ENCODE results near the gene GMDS. TPM values are rescaled to one million over a fixed set of nuclear protein-coding genes. Genes with fewer than 3 reads are reported as not detected.

Gene GMDS
- total RNA-seq, 2 donors from 2014 or later: 25.4 to 29.5 TPM

DNA sequence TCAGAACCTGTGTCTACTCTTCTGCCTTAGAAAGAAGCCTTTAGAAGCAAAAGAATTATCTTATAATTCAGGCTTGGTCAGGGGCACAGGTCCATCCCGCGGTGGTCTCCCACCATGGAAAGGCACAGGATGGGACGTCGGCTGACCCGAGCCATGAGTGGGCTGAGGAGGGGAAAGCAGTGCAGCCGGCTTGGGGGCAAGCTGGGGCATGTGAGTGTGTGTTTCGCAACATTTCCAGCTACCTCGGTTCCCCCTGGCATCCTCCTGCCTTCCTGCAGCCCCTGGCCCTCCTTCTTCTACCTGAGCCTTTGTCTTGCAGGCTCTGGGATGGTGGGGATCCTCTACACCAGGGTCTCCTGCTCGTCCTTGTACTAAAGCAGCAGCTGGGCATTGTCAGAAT, 664.8 kb downstream of the GMDS start:
- no peak overlapping the region for H3K27ac ChIP-seq (ENCODE audit: low read depth, low read length)
- peaks cover 6% of the 10 kb centered on the region for H3K4me1 ChIP-seq (ENCODE audit: control insufficient read depth, insufficient read depth, low read length)
- H3K9me3 ChIP-seq (ENCODE audit: control insufficient read depth, low read length): peaks cover 6% of the 10 kb centered on the region
- 84 to 89% methylated on average over 8 to 9 of the region's 9 CpGs for WGBS, 2 experiments (ENCODE audit: insufficient coverage in 1 of 2, insufficient read length in 1 of 2)
- H3K9ac ChIP-seq (ENCODE audit: extremely low read depth, low read length, poor library complexity, severe bottlenecking): no peak overlapping the region
- no peak for TF ChIP-seq CTCF (conservative IDR thresholded peaks at IDR 0.05)
- no peak overlapping the region for H3K27ac Mint-ChIP-seq
- H3K4me3 Mint-ChIP-seq: no peak overlapping the region
- no peaks in the 10 kb centered on the region for H3K36me3 Mint-ChIP-seq (ENCODE audit: low read depth)
- peaks cover 19% of the 10 kb centered on the region for H3K4me1 Mint-ChIP-seq
- peaks cover 29% of the 10 kb centered on the region for H3K27me3 Mint-ChIP-seq (ENCODE audit: insufficient read depth)
- no peak overlapping the region for H3K4me3 ChIP-seq (ENCODE audit: low read length)
- DNase-seq: no peak
- no peaks in the 10 kb centered on the region for H3K9me3 Mint-ChIP-seq
- H3K36me3 ChIP-seq (ENCODE audit: control insufficient read depth, insufficient read depth, low read length): no peaks in the 10 kb centered on the region
- H3K27me3 ChIP-seq (ENCODE audit: control insufficient read depth, insufficient read depth, low read length, poor library complexity, severe bottlenecking): no peaks in the 10 kb centered on the region

- peaks cover 11% of the 10 kb centered on the region for H3K4me1 ChIP-seq (ENCODE audit: control insufficient read depth, insufficient read depth, low read length)
- Mint-ChIP-seq H3K36me3 (ENCODE audit: low read depth) (no peaks in the 10 kb centered on the region), H3K27me3 (ENCODE audit: insufficient read depth) (peaks cover 29% of the 10 kb centered on the region), H3K4me3 (no peak overlapping the region), H3K4me1 (peaks cover 23% of the 10 kb centered on the region), H3K9me3 (no peaks in the 10 kb centered on the region), H3K27ac (no peak overlapping the region)
- peaks cover 6% of the 10 kb centered on the region for H3K9me3 ChIP-seq (ENCODE audit: control insufficient read depth, low read length)
- no peak for TF ChIP-seq CTCF (conservative IDR thresholded peaks at IDR 0.05)
- DNase-seq: no peak
- H3K36me3 ChIP-seq (ENCODE audit: control insufficient read depth, insufficient read depth, low read length): no peaks in the 10 kb centered on the region
- no peak overlapping the region for H3K27ac ChIP-seq (ENCODE audit: low read depth, low read length)
- H3K9ac ChIP-seq (ENCODE audit: extremely low read depth, low read length, poor library complexity, severe bottlenecking): no peak overlapping the region
- 92 to 100% methylated on average over 2 to 6 of the region's 6 CpGs for WGBS, 2 experiments (ENCODE audit: insufficient coverage in 1 of 2, insufficient read length in 1 of 2)
- no peak overlapping the region for H3K4me3 ChIP-seq (ENCODE audit: low read length)
- H3K27me3 ChIP-seq (ENCODE audit: control insufficient read depth, insufficient read depth, low read length, poor library complexity, severe bottlenecking): no peaks in the 10 kb centered on the region
Measured at GRCh38 chr6:1580109-1580508, 665.3 kb downstream of the GMDS start.

DNA sequence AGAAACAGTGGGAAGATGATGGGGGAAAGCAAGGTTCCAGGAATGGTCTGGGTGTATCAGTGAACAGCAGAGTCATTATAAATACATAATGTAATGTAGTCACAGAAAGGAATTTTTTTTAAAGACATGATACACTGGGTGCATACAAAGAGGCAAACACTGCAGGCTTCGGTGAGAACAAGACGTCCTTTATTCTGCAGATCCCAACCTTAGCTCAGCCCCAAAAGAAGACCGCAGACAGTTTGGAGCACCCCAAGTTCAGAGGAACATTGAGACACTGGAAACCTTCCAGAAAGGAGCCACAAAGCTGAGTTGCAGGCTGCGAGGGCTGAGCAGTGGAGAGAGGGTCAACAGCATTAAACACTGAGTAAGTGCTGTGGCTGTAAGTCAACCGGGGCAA, 666.3 kb downstream of the GMDS start:
- no peaks in the 10 kb centered on the region for H3K27me3 ChIP-seq (ENCODE audit: control insufficient read depth, insufficient read depth, low read length, poor library complexity, severe bottlenecking)
- 97 to 98% methylated on average over 5 of the region's 5 CpGs for WGBS, 2 experiments (ENCODE audit: insufficient coverage in 1 of 2, insufficient read length in 1 of 2)
- H3K27ac ChIP-seq (ENCODE audit: low read depth, low read length): no peak overlapping the region
- no peaks in the 10 kb centered on the region for H3K36me3 ChIP-seq (ENCODE audit: control insufficient read depth, insufficient read depth, low read length)
- no peak overlapping the region for H3K9ac ChIP-seq (ENCODE audit: extremely low read depth, low read length, poor library complexity, severe bottlenecking)
- no peaks in the 10 kb centered on the region for H3K36me3 Mint-ChIP-seq (ENCODE audit: low read depth)
- no peak overlapping the region for H3K27ac Mint-ChIP-seq
- no peak overlapping the region for H3K4me3 Mint-ChIP-seq
- H3K4me1 Mint-ChIP-seq: peaks cover 29% of the 10 kb centered on the region
- DNase-seq: no peak
- H3K9me3 ChIP-seq (ENCODE audit: control insufficient read depth, low read length): peaks cover 6% of the 10 kb centered on the region
- peaks cover 29% of the 10 kb centered on the region for H3K27me3 Mint-ChIP-seq (ENCODE audit: insufficient read depth)
- no peaks in the 10 kb centered on the region for H3K9me3 Mint-ChIP-seq
- no peak overlapping the region for H3K4me3 ChIP-seq (ENCODE audit: low read length)
- peaks cover 19% of the 10 kb centered on the region for H3K4me1 ChIP-seq (ENCODE audit: control insufficient read depth, insufficient read depth, low read length)
- no peak for TF ChIP-seq CTCF (conservative IDR thresholded peaks at IDR 0.05)

Data from endodermal cell (in vitro differentiated cells).